WTC11 (cell line): ENCODE data around the gene TNFSF13B. TPM values are rescaled to one million over a fixed set of nuclear protein-coding genes. Genes with fewer than 3 reads are reported as not detected.

Experiments used
- ATAC-seq: fragments of 200-7000 bp; cut with Tn5 transposase; 2 replicates; pipeline ENCODE4 v1.10.0; 2021; ENCODE audit warnings: mild to moderate bottlenecking, moderate library complexity
- CTCF ChIA-PET: fragments of 300-600 bp; sonication (Branson Sonifier 250); formaldehyde crosslinking; loops from one replicate; lab custom pipeline; 2021; ENCODE audit warnings: antibody characterized with exemption; lab: Charles Lee
- POLR2A ChIA-PET: fragments of 350-600 bp; sonication (Branson Sonifier 250); formaldehyde crosslinking; loops from one replicate; lab custom pipeline; 2021; ENCODE audit warnings: antibody characterized with exemption; lab: Charles Lee
- DNase-seq: peaks from one replicate; pipeline ENCODE4 v3.0.0; 2021; ENCODE audit warnings: low spot score
- H3K27ac Mint-ChIP-seq: 2 replicates; pipeline ENCODE4 v1.8.0; 2021; ENCODE audit warnings: mixed read lengths
- H3K27me3 Mint-ChIP-seq: 2 replicates; pipeline ENCODE4 v1.8.0; 2021; ENCODE audit warnings: low read depth, mild to moderate bottlenecking, moderate library complexity, mixed read lengths
- H3K36me3 Mint-ChIP-seq: 2 replicates; pipeline ENCODE4 v1.8.0; 2021; ENCODE audit warnings: mixed read lengths
- H3K4me1 Mint-ChIP-seq: 2 replicates; pipeline ENCODE4 v1.8.0; 2022; ENCODE audit warnings: mixed read lengths
- H3K4me3 Mint-ChIP-seq: 2 replicates; pipeline ENCODE4 v1.8.0; 2021; ENCODE audit warnings: mild to moderate bottlenecking, moderate library complexity, mixed read lengths
- H3K9me3 Mint-ChIP-seq: 2 replicates; pipeline ENCODE4 v1.8.0; 2021; ENCODE audit warnings: mixed read lengths
- AFF4 ChIP-seq: sonication (generic); formaldehyde crosslinking; IDR thresholded peaks from 2 replicates; pipeline ENCODE4 v1.8.1; 2023; ENCODE audit warnings: mild to moderate bottlenecking, missing genetic modification reagents, borderline replicate concordance
- ARID4B ChIP-seq: sonication (generic); formaldehyde crosslinking; IDR thresholded peaks from 2 replicates; pipeline ENCODE4 v1.8.0; 2023; ENCODE audit warnings: missing genetic modification reagents, mild to moderate bottlenecking, borderline replicate concordance
- CREB1 ChIP-seq: sonication (generic); formaldehyde crosslinking; IDR thresholded peaks from 2 replicates; pipeline ENCODE4 v1.8.0; 2023; ENCODE audit warnings: mild to moderate bottlenecking, missing genetic modification reagents
- E2F4 ChIP-seq: sonication (generic); formaldehyde crosslinking; IDR thresholded peaks from 2 replicates; pipeline ENCODE4 v1.8.1; 2022; ENCODE audit warnings: low read depth, mild to moderate bottlenecking, moderate library complexity, missing genetic modification reagents, borderline replicate concordance
- IRF1 ChIP-seq: sonication (generic); formaldehyde crosslinking; IDR thresholded peaks from 2 replicates; pipeline ENCODE4 v1.8.0; 2023; ENCODE audit warnings: missing genetic modification reagents
- IRF2 ChIP-seq: sonication (generic); formaldehyde crosslinking; IDR thresholded peaks from 2 replicates; pipeline ENCODE4 v1.8.0; 2022; ENCODE audit warnings: low read depth, missing genetic modification reagents, borderline replicate concordance
- MAX ChIP-seq: sonication (generic); formaldehyde crosslinking; IDR thresholded peaks from 2 replicates; pipeline ENCODE4 v1.8.0; 2022; ENCODE audit warnings: mild to moderate bottlenecking, missing genetic modification reagents
- MLX ChIP-seq: sonication (generic); formaldehyde crosslinking; IDR thresholded peaks from 2 replicates; pipeline ENCODE4 v1.8.1; 2023; ENCODE audit warnings: mild to moderate bottlenecking, missing genetic modification reagents, moderate library complexity
- MYBL2 ChIP-seq: sonication (generic); formaldehyde crosslinking; IDR thresholded peaks from 2 replicates; pipeline ENCODE4 v1.8.1; 2023; ENCODE audit warnings: mild to moderate bottlenecking, moderate library complexity, missing genetic modification reagents
- PRDM15 ChIP-seq: sonication (generic); formaldehyde crosslinking; IDR thresholded peaks from 2 replicates; pipeline ENCODE4 v1.8.0; 2022; ENCODE audit warnings: missing genetic modification reagents
- PRRX2 ChIP-seq: fragments of 250-450 bp; sonication (Bioruptor Pico); IDR thresholded peaks from 2 replicates; pipeline ENCODE4 v1.8.0; 2021; ENCODE audit warnings: mild to moderate bottlenecking
- SMAD4 ChIP-seq: sonication (generic); formaldehyde crosslinking; IDR thresholded peaks from 2 replicates; pipeline ENCODE4 v1.8.0; 2022; ENCODE audit warnings: mild to moderate bottlenecking, missing genetic modification reagents
- STAT6 ChIP-seq: sonication (generic); formaldehyde crosslinking; conservative IDR thresholded peaks from 2 replicates; pipeline ENCODE4 v1.8.1; 2023; ENCODE audit warnings: mild to moderate bottlenecking, low read depth, missing genetic modification reagents, moderate library complexity
- ZNF396 ChIP-seq: fragments of 250-450 bp; sonication (Bioruptor Pico); IDR thresholded peaks from 2 replicates; pipeline ENCODE4 v1.8.0; 2021; ENCODE audit warnings: mild to moderate bottlenecking, moderate library complexity, borderline replicate concordance
- total RNA-seq: library from RNA; stranded (reverse); gene quantifications from 3 replicates; pipeline ENCODE4 v1.2.3, GENCODE V29; 2021

The TNFSF13B gene
- total RNA-seq, 1 experiment from 2014 or later = 0.39 TPM

GRCh38 chr13:108223687-108224503, 45.6 kb upstream of the TNFSF13B start:
- DNase-seq (no peak), ATAC-seq (no peak)
- Mint-ChIP-seq H3K4me1 (peaks cover 15% of the 10 kb centered on the region), H3K36me3 (no peaks in the 10 kb centered on the region), H3K27me3 (no peaks in the 10 kb centered on the region), H3K4me3 (no peak overlapping the region), H3K27ac (no peak overlapping the region), H3K9me3 (no peaks in the 10 kb centered on the region)
- CTCF ChIA-PET = no interaction called here
- TF ChIP-seq E2F4 (CRISPR knock-in tag) (no peak), ZNF396 (no peak), SMAD4 (CRISPR knock-in tag) (no peak), AFF4 (CRISPR knock-in tag) (no peak), ARID4B (CRISPR knock-in tag) (no peak), PRDM15 (no peak), IRF2 (CRISPR knock-in tag) (no peak), CREB1 (CRISPR knock-in tag) (no peak), MYBL2 (CRISPR knock-in tag) (no peak), MLX (no peak), STAT6 (CRISPR knock-in tag) (no peak), IRF1 (CRISPR knock-in tag) (no peak), PRRX2 (CRISPR knock-in tag) (no peak), MAX (CRISPR knock-in tag) (no peak)
- POLR2A ChIA-PET = interaction anchor here (0.5 kb wide), 1 partner anchor 945 kb away, joined by 5 read pairs; no protein-coding TSS in a partner anchor
